SIG-M5 (cell line): ENCODE results near the gene FADS1.
A peak's percentile ranks its signal among the peaks of the same experiment; 100 is the strongest.

Experiments used
- DNase-seq: peaks from one replicate; lab custom pipeline; 2025; lab: John Stamatoyannopoulos, UW

The FADS1 gene

DNA sequence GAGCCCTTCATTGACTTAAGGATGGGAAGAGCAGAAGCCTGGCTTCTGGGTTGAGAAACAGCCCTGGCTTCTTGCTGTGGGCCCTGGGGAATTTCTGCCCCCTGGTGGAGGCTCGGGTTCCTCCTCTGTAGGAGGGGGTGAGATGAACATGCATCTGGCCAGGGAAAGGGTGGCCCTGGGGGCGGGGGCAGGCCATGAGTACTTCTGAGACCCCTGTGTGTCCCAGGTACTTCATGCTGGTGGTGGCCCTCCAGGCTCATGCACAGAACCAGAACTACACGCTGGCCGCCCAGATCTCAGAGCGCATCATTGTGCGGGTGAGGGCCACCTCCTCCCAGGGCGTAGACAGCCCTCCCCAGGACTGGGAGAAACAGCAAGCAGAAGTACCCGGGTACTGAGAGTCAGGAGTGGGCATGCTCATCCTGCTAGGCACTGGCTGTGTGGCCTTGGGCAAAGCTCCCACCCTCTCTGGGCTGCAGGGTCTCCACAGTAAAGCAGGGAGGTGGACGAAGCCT is 40.2 kb downstream of the FADS1 start:
- peak; percentile 5 for DNase-seq

GRCh38 chr11:61775606-61776554 is 40.9 kb downstream of the FADS1 start:
- DNase-seq, result no peak

DNA sequence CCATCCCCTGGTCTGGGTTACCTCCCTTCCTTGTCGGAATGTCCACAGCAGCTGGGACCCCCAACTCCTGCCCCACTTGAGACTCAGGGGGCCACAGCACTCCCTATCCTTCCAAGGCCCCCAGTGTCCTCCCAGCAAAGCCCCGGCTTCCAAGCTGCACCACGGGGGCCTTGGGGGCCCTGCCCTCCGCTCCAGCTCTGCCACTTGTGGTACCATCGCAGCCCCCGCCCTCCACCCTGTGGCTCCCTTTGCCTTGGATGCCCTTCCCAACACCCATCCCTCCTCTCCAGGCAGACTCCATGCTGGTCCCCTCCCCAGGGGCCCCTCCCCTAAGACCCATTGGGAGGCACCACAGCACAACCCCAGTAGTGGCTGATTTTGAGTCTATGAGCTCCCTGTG is 41.7 kb downstream of the FADS1 start:
- DNase-seq, result no peak

- DNase-seq, result no peak
Observed at GRCh38 chr11:61774411-61774810, 42.4 kb downstream of the FADS1 start.

DNA sequence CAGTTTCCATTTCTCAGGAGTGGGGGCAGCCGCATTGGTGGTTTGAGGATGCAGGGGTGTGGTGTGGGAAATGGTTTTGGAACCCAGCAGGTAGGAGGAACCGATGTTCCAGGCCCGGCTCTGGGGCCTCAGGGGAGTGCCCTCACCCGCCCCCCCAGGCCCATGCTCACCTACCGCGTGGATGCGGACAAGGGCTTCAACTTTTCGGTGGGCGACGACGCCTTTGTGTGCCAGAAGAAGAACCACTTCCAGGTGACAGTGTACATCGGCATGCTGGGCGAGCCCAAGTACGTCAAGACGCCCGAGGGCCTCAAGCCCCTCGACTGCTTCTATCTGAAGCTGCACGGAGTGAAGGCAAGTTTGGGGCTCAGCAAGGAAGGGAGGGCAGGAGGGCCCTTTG is 43.0 kb downstream of the FADS1 start:
- no peak for DNase-seq

- no peak for DNase-seq
Observed at GRCh38 chr11:61773356-61773755, 43.4 kb downstream of the FADS1 start.

DNA sequence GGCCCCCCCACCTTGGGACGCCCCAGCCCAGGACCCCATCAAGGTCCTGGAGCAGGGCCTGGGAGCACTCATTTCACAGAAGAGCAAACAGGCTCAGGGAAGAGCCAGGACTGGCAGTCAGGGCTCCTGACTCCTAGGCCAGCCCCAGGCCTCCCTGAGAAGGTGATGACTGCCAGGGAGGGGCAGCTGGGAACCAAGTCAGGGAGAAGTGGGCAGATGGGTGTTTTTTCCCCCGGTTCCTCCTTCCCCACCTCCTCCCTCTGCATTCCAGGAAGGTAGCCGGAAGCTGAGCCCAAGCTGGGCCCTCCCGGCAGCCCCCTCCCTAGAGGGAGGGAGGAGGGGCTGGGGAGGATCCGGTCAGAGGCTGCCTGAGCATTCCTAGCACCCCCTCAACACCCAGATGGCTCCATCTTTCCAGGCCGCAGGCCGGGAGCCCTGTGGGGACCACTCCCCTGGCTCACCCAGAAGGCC is 44.8 kb downstream of the FADS1 start:
- DNase-seq, result no peak

- DNase-seq, result no peak
Observed at GRCh38 chr11:61771195-61771894, 45.5 kb downstream of the FADS1 start.

DNA sequence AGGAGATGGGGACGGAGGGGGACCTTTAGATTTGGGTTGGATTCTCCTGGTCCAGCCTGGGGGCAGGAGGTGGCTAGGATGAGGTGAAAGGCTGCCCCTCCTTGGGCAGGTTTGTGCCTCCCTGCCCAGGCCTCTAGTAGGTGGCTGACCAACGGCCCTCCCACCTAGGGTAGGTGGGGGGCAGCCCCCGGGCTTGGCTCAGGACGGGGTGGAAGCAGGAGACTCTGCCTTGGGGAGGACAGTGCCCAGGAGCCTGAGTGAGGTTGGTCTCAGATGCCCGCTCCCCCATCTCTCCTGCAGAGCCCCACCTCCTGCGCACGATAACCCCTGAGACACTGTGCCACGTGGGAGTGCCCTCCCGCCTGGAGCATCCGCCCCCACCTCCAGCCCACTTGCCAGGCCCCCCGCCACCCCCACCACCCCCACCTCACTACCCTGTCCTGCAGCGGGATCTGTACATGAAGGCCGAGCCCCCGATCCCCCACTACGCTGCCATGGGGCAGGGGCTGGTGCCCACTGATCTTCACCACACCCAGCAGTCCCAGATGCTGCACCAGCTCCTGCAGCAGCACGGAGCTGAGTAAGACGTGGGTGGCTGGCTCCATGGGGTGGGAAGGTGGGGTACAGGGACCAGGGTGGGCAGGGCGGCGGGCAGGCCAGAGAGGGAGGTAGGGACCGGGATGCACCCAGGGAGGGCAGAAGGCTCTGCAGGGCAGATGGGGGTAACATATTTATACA is 46.7 kb downstream of the FADS1 start:
- no peak for DNase-seq

DNA sequence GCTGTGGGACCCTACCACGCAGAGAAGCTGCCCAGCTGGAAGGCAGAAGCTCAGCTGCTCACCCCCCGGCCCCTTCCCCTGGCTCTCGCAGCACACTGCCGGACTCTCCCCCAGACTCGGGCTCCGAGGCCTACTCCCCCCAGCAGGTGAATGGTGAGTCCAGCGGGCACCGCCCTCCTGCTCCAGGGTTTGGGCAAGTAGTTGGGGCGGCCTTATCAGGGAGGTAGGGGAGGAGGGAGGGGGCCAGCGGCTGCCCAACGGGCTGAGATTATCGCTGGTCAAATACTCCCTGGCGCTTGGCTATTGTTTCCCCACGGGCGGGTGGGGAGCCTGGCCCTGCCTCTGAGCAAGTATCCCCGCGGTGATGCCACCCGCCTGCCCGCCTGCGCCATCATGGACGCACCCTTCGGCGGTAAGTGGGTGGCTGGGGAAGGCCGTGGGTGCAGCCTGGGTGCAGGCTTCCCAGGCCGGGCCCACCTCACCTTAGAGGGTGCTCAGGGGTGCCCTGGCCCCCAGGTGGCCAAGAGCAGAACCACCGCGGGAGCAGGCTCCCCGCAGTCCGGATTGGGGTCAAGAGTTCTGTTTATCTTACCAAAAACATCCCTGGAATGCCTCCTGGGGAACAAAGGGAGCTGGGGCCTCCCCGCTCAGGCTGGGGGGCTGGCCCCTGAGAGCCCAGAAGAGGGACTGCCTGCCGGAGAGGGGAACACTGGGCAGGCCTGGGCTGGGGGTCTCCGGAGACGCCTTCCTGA is 47.5 kb downstream of the FADS1 start:
- DNase-seq, result no peak

DNA sequence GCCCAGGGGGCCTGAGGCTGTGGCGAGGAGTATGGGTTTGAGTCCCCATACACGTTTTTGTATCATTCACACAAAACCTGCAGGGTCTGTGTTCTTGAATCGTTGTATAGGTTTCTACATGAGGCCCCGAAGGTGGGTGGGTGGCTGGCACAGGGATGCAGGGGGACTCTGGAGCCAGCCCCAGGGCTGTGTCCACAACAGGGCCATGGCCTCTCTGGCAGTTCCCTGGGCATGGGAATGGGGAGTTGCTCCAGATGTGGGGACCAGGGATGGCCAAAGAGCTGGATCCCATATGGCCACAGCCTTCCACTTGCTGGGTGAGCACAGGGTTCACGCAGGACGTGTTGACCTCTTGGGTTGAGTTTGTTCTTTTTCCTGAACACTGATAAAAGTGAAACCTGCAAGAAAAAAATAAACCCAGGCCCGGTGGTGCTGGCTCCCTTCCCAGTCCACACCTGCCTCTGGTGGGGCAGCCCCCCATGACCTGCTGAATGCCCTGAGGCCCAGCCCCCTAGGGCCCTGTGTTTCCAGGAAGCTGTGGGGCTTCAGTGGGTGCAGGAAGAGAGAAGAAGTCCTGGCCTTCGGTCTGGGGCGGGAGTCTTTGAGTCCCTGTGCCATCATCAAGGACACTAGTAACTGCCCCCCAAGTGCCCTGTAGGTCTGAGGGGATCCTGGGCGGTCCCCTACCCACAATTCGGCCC is 48.3 kb downstream of the FADS1 start:
- no peak for DNase-seq

DNA sequence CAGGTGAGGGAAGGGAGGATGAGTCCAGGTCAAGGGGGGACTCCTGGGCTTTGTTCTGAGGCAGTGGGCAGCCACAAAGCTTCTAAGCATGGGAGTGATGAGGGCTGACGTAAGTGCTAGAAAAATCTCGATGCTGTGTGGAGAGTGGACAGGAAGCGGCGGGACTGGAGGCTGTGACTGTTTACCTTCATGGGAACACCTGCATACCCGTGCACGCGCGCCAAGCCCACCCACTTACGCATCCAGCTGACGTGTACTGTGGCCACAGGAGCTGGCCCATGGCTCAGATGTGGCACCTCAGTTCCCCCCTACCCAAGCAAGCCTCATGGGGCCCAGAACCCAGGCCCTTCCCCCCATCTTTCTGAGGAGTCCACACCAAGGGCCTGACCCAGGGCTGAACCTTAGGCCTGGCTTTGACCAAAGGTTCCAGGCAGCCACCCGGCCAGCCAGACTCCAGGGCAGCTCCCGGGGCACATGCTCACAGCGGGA is 50.4 kb downstream of the FADS1 start:
- DNase-seq, result no peak

GRCh38 chr11:61765550-61766253 is 51.1 kb downstream of the FADS1 start:
- no peak for DNase-seq

GRCh38 chr11:61764606-61765260 is 52.1 kb downstream of the FADS1 start:
- DNase-seq, result no peak

- DNase-seq, result no peak
Observed at GRCh38 chr11:61763930-61764605, 52.7 kb downstream of the FADS1 start.

GRCh38 chr11:61762798-61763197 is 54.0 kb downstream of the FADS1 start:
- no peak for DNase-seq

- no peak for DNase-seq
Observed at GRCh38 chr11:61762223-61762615, 54.6 kb downstream of the FADS1 start.

GRCh38 chr11:61761440-61762222 is 55.2 kb downstream of the FADS1 start:
- DNase-seq, result no peak
